KMS-11 (cell line): ENCODE measurements around the gene PRKG1.

Source experiments
- H2AFZ ChIP-seq: fragments of 200-600 bp; sonication (generic); 2 replicates; pipeline ENCODE4 v1.6.1; 2016; ENCODE audit warnings: antibody characterized with exemption, mixed run types, low read depth
- H3K27ac ChIP-seq: fragments of 200-600 bp; sonication (generic); 2 replicates; pipeline ENCODE4 v1.6.1; 2016; ENCODE audit warnings: mild to moderate bottlenecking, mixed run types
- H3K27me3 ChIP-seq: fragments of 200-600 bp; sonication (generic); 2 replicates; pipeline ENCODE4 v1.6.1; 2017; ENCODE audit warnings: mild to moderate bottlenecking, low read depth, mixed run types, moderate library complexity; ENCODE audit not compliant: insufficient read depth
- H3K36me3 ChIP-seq: fragments of 200-600 bp; sonication (generic); 2 replicates; pipeline ENCODE4 v1.6.1; 2017; ENCODE audit warnings: mild to moderate bottlenecking, mixed run types; ENCODE audit not compliant: insufficient read depth
- H3K4me1 ChIP-seq: fragments of 200-600 bp; sonication (generic); 2 replicates; pipeline ENCODE4 v1.6.1; 2016; ENCODE audit warnings: mild to moderate bottlenecking, low read depth, mixed run types; ENCODE audit not compliant: poor library complexity, severe bottlenecking
- H3K4me2 ChIP-seq: fragments of 200-600 bp; sonication (generic); 2 replicates; pipeline ENCODE4 v1.7.0; 2016; ENCODE audit warnings: mild to moderate bottlenecking, mixed run types
- H3K4me3 ChIP-seq: fragments of 200-600 bp; sonication (generic); IDR thresholded peaks from 2 replicates; pipeline ENCODE4 v1.6.1; 2017; ENCODE audit warnings: low read depth, low read length, mixed read lengths; ENCODE audit not compliant: insufficient read depth
- H3K79me2 ChIP-seq: fragments of 200-600 bp; sonication (generic); 2 replicates; pipeline ENCODE4 v1.6.1; 2016; ENCODE audit warnings: low read depth, mixed run types; ENCODE audit not compliant: insufficient read depth
- H3K9ac ChIP-seq: fragments of 200-600 bp; sonication (generic); 2 replicates; pipeline ENCODE4 v1.6.1; 2016; ENCODE audit warnings: mild to moderate bottlenecking, mixed run types
- H4K20me1 ChIP-seq: fragments of 200-600 bp; sonication (generic); 2 replicates; pipeline ENCODE4 v1.6.1; 2016; ENCODE audit warnings: mild to moderate bottlenecking, mixed run types; ENCODE audit not compliant: insufficient read depth
- TF ChIP-seq, protein P1 (sequence below): fragments of 200-600 bp; sonication (generic); conservative IDR thresholded peaks from 2 replicates; pipeline ENCODE4 v1.6.1; 2017; ENCODE audit warnings: low read depth, mild to moderate bottlenecking, antibody characterized with exemption, low read length, moderate library complexity, mixed read lengths

Gene PRKG1

DNA sequence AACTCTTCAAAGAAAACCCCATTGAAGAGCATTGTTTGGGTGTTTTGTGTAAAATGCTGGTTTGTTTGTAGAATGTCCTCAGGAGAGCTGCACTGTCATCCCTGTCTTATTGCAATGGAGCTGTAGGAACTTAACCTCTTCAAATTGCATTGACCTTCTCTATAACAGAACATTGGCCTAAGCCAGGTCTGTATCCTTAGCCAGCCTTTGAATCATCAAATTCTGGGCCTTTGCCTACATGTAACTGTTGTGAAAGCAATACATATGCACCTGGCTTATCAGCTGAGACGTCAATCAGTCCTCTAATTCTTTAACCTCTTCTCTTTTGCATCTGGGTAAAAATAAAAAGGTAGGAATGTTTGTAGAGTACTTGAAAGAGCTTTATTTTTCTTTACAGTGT, 429.1 kb downstream of the PRKG1 start:
- Histone ChIP-seq H3K4me3 (no peak overlapping the region), H3K79me2 (no peaks in the 10 kb centered on the region), H2AFZ (no peak overlapping the region), H3K27me3 (no peaks in the 10 kb centered on the region), H3K36me3 (no peaks in the 10 kb centered on the region), H3K4me2 (no peak overlapping the region), H3K27ac (no peak overlapping the region), H4K20me1 (no peaks in the 10 kb centered on the region), H3K9ac (no peak overlapping the region), H3K4me1 (no peaks in the 10 kb centered on the region)
- TF ChIP-seq, protein P1, sequence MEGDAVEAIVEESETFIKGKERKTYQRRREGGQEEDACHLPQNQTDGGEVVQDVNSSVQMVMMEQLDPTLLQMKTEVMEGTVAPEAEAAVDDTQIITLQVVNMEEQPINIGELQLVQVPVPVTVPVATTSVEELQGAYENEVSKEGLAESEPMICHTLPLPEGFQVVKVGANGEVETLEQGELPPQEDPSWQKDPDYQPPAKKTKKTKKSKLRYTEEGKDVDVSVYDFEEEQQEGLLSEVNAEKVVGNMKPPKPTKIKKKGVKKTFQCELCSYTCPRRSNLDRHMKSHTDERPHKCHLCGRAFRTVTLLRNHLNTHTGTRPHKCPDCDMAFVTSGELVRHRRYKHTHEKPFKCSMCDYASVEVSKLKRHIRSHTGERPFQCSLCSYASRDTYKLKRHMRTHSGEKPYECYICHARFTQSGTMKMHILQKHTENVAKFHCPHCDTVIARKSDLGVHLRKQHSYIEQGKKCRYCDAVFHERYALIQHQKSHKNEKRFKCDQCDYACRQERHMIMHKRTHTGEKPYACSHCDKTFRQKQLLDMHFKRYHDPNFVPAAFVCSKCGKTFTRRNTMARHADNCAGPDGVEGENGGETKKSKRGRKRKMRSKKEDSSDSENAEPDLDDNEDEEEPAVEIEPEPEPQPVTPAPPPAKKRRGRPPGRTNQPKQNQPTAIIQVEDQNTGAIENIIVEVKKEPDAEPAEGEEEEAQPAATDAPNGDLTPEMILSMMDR: no peak

GRCh38 chr10:51507476-51507875, 433.2 kb downstream of the PRKG1 start:
- TF ChIP-seq, protein P1: no peak
- Histone ChIP-seq H3K4me2 (no peak overlapping the region), H3K9ac (no peak overlapping the region), H2AFZ (no peak overlapping the region), H3K36me3 (no peaks in the 10 kb centered on the region), H3K4me1 (no peaks in the 10 kb centered on the region), H3K27ac (no peak overlapping the region), H4K20me1 (no peaks in the 10 kb centered on the region), H3K79me2 (no peaks in the 10 kb centered on the region), H3K27me3 (no peaks in the 10 kb centered on the region), H3K4me3 (no peak overlapping the region)

DNA sequence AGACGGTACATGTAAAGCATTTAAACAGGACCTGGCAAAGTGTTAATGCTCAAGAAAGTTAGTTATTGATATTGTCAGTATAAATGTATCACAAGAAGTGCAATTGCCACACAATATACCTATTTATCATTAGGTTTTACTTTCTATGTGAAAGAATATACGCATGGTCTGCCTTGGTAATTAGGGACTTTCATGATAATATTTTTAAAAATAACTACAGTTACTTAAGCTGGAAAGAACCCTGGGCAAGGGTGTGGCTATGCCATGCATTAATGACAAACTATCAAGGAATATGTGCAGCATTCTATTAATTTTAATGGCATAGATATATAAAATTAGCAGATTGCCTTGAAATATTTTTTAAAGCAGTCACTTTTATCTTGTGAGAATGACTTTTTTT, 433.9 kb downstream of the PRKG1 start:
- H3K9ac ChIP-seq: no peak overlapping the region
- TF ChIP-seq, protein P1: no peak
- H3K4me2 ChIP-seq: no peak overlapping the region
- no peak overlapping the region for H3K4me3 ChIP-seq
- no peak overlapping the region for H2AFZ ChIP-seq
- no peaks in the 10 kb centered on the region for H4K20me1 ChIP-seq
- H3K79me2 ChIP-seq: no peaks in the 10 kb centered on the region
- no peaks in the 10 kb centered on the region for H3K4me1 ChIP-seq
- H3K27ac ChIP-seq: no peak overlapping the region
- no peaks in the 10 kb centered on the region for H3K27me3 ChIP-seq
- no peaks in the 10 kb centered on the region for H3K36me3 ChIP-seq

- TF ChIP-seq, protein P1: no peak
Measured at GRCh38 chr10:51510231-51510630, 435.9 kb downstream of the PRKG1 start.

More at GRCh38 chr10:51510231-51510630, 435.9 kb downstream of the PRKG1 start:
- H3K4me3 ChIP-seq: no peak overlapping the region
- H3K36me3 ChIP-seq: no peaks in the 10 kb centered on the region
- H3K27me3 ChIP-seq: no peaks in the 10 kb centered on the region
- no peaks in the 10 kb centered on the region for H3K4me1 ChIP-seq
- no peak overlapping the region for H3K4me2 ChIP-seq
- no peaks in the 10 kb centered on the region for H4K20me1 ChIP-seq
- no peak overlapping the region for H2AFZ ChIP-seq
- no peak overlapping the region for H3K9ac ChIP-seq
- H3K79me2 ChIP-seq: no peaks in the 10 kb centered on the region
- H3K27ac ChIP-seq: no peak overlapping the region
